LNCaP clone FGC (cell line): Measurements from ENCODE around the gene GATAD2B.

ENCODE experiments used
- DNase-seq: peaks from one replicate; pipeline ENCODE4 v3.0.0-alpha.2; 2011; ENCODE audit warnings: low read depth
- H3K4me3 ChIP-seq: 2 replicates; pipeline ENCODE4 v1.5.1; 2011; ENCODE audit warnings: mild to moderate bottlenecking, low read depth, low read length, control low read depth
- TF ChIP-seq, protein P1 (sequence below): IDR thresholded peaks from 2 replicates; pipeline ENCODE4 v1.5.1; 2012; ENCODE audit warnings: mild to moderate bottlenecking; ENCODE audit not compliant: control insufficient read depth, insufficient read depth; ENCODE audit errors: extremely low read depth

The GATAD2B gene

DNA sequence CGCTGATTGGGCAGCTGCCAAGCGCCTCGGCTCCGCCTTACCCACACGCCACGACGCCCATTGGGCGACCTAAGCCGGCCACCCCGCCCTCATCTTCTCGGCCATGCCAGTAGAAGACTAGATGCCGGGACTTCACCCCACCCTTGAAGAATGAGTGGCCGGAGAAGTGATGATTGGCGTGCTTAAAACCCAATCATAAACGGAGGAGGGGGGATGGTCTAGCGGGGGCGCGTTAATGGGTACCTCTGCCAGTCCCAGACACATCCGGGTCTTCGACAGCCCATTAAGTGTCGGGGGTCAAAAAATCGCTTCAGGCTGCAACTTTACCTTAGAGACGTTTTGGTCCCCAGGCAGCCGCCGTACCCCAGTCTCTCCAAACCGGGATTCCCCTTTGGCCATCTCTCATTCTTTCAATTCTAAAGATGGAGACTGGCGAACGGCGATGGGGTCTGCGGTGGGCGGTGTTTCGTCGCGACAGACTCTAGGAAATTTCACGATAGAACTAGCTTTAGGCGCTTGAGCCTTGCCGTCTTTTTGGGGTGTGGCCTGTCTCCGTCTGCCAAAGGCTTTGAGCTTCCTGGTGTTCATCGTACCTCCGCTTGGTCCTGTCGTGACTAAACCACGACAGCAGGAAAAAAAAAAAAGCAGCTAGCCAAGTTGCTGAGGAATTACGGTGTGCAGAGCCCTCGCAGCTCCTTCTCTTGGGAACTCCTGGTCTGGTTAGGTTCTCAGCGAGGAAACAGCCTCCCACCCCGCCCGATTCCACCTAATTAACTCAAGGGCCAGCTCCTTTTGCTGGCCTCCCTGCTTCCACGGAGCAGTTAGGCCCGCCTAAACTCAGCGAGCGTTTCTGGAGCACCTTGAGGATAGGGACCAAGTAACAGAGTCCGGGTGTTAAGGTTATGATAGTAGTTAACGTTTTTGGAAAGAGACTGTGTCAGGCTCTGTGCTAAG is at the start of gene GATAD2B:
Gene GATAD2B (minus strand): TSS at position 1 of the 954 bp plus-strand sequence. CDS start 94,625 bp downstream, outside the sequence.
- DNase-seq = peak; percentile 100
- TF ChIP-seq, protein P1, sequence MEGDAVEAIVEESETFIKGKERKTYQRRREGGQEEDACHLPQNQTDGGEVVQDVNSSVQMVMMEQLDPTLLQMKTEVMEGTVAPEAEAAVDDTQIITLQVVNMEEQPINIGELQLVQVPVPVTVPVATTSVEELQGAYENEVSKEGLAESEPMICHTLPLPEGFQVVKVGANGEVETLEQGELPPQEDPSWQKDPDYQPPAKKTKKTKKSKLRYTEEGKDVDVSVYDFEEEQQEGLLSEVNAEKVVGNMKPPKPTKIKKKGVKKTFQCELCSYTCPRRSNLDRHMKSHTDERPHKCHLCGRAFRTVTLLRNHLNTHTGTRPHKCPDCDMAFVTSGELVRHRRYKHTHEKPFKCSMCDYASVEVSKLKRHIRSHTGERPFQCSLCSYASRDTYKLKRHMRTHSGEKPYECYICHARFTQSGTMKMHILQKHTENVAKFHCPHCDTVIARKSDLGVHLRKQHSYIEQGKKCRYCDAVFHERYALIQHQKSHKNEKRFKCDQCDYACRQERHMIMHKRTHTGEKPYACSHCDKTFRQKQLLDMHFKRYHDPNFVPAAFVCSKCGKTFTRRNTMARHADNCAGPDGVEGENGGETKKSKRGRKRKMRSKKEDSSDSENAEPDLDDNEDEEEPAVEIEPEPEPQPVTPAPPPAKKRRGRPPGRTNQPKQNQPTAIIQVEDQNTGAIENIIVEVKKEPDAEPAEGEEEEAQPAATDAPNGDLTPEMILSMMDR = no peak

DNA sequence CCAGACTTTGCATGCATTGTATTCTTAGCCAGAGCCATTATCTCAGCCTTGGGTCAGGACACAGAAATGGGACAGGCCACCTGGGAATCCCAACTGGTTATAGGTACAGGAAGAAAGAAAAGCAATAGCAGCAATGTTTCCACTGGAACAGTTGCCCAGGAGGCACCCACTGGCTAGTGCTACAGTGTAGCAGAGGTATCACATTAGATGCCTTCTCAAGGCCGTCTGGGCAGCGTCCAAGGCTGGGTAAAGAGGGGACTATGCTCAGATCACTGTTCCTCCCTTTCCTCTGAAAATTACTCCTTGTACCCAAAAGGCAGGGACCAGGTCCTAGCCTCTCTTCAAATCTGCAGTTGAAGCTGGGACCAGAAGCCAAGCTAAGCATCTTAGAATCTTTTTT is 47.6 kb upstream of the GATAD2B start:
- TF ChIP-seq, protein P1 = no peak
- DNase-seq = no peak
- no peak overlapping the region for H3K4me3 ChIP-seq

More for the DNA sequence above, at the start of gene GATAD2B:
- H3K4me3 ChIP-seq = peak within 1 kb of the TSS; percentile 57

DNA sequence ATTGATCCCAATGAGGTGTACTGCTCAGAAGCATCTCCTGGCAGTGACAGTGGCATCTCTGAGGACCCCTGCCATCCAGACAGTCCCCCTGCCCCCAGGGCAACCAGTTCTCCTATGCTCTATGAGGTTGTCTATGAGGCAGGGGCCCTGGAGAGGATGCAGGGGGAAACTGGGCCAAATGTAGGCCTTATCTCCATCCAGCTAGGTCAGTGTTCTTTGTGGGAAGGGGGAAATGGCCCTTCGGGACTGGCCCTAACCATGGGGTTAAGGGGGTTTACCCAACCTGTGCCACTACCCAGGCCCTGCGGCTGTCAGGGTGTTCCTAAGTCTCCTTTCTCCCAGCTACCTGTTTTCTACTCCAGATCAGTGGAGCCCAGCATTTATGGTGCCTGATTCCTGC is 46.2 kb upstream of the GATAD2B start:
- DNase-seq = no peak
- peak overlapping the region; percentile 97 for H3K4me3 ChIP-seq
- TF ChIP-seq, protein P1 = no peak

DNA sequence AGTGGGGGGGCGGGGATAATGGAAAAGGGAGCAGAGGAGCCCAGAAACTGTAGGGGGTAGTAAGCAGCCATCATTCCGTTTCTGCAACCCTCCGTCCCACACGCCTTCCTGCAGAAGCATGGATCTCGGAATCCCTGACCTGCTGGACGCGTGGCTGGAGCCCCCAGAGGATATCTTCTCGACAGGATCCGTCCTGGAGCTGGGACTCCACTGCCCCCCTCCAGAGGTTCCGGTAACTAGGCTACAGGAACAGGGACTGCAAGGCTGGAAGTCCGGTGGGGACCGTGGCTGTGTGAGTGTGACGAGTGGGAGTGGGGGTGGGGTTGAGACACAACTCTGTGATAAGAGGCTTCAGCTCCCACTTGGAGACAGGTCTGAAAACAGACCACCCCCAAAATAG is 45.6 kb upstream of the GATAD2B start:
- DNase-seq = no peak
- H3K4me3 ChIP-seq = peak overlapping the region; percentile 97
- TF ChIP-seq, protein P1 = no peak

DNA sequence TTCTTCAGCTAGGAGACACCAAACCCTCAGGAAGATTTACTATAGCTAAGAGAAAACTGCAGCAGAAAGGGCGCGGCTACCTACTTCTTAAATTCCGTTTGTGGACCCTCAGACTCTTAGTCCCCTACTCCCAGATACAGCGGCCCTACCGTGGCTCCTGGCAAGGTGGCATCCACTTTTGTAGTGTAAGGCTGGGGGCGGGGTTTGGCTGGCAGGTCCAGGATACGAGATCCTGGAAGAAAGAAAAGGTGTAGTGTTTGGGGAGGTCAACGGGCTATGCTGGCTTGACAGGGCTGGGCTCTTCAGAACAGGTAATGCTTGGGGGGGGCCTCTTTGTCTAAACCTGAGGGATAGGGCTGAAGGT is 45.2 kb upstream of the GATAD2B start:
- no peak for DNase-seq
- H3K4me3 ChIP-seq = peak overlapping the region; percentile 97
- TF ChIP-seq, protein P1 = no peak

DNA sequence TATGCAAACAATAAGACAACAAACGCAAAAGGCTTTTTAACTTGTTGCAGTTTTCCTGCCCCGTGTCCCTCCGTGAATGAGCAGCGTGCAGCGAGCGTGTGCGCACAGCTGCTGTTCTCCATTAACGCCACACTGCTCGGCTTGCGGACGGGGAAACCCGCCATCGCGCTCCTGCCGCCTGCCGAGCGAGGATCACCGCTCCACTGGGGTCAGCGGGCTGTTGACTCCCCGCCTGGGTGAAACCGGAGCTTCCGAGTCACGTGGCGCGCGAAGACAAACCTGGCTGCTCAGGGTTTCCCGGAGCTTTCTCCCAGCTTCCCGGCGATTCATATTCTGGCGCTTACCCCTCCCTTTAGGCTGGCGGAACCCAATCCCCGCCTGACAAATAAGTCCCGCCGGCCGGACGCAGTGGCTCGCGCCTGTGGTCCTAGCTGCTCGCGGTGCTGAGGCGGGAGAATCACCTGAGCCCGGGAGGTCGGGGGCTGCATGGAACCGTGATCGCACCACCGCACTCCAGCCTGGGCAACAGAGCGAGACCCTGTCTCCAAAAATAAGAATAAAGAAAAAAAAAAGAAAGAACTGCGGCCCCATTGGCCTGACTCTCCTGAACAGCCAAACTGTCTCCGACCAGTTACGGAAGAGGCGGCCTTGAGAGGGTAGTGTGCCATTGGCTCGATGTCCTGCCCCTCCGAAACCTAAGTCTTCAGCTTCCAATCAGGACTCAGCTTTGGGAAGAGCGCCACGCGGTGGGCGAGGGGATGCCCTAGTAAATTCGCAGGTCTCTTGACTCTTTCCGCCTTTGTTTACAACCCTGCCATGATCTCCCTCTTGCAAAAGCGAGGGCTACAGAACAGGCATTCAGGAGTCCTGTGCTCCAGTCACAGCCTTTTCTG is 44.6 kb upstream of the GATAD2B start, which contains the start of gene CREB3L4:
Gene CREB3L4 (plus strand): TSS at position 796 of the 893 bp plus-strand sequence. CDS start 624 bp downstream, outside the sequence.
- peak; percentile 98 for DNase-seq
- TF ChIP-seq, protein P1 = peak; percentile 50
- peak within 1 kb of the TSS; percentile 97 for H3K4me3 ChIP-seq
